Measurements from ENCODE around the gene HRH1.
"Not testable (repeated sequence)": the region's sequence is repeated elsewhere in the genome, so short reads cannot be mapped to it uniquely, and the experiment has no call there.

The HRH1 gene

GRCh38 chr3:11245827-11246662 is 91.8 kb downstream of the HRH1 start:
- no peak for DNase-seq

GRCh38 chr3:11246663-11246970 is 92.3 kb downstream of the HRH1 start:
- DNase-seq: no peak

- no peak for DNase-seq
Measured at GRCh38 chr3:11247362-11247761, 93.1 kb downstream of the HRH1 start.

- no peak for DNase-seq
Measured at GRCh38 chr3:11248596-11248995, 94.3 kb downstream of the HRH1 start.

- no peak for DNase-seq
Measured at GRCh38 chr3:11250902-11251806, 96.9 kb downstream of the HRH1 start.

GRCh38 chr3:11251807-11252176 is 97.5 kb downstream of the HRH1 start:
- DNase-seq: no peak

GRCh38 chr3:11254876-11255275 is 100.6 kb downstream of the HRH1 start:
- DNase-seq: no peak

- DNase-seq: not testable (repeated sequence)
Measured at GRCh38 chr3:11255537-11255936, 101.2 kb downstream of the HRH1 start.

- DNase-seq: no peak
Measured at GRCh38 chr3:11258958-11259357, 104.7 kb downstream of the HRH1 start.

GRCh38 chr3:11260460-11260859 is 106.2 kb downstream of the HRH1 start:
- DNase-seq: no peak

- no peak for DNase-seq
Measured at GRCh38 chr3:11269007-11269406, 114.7 kb downstream of the HRH1 start.

- peak; percentile 81 for DNase-seq
Measured at GRCh38 chr3:11271986-11272904, 118.0 kb downstream of the HRH1 start, which contains the start of gene ATG7. Gene ATG7 (plus strand): TSS chr3:11272397. CDS start chr3:11298696, 26,299 bp downstream.

- DNase-seq: no peak
Measured at GRCh38 chr3:11272906-11273574, 118.7 kb downstream of the HRH1 start.

- DNase-seq: no peak
Measured at GRCh38 chr3:11273891-11274291, 119.6 kb downstream of the HRH1 start.

- no peak for DNase-seq
Measured at GRCh38 chr3:11274566-11275142, 120.4 kb downstream of the HRH1 start.

- DNase-seq: no peak
Measured at GRCh38 chr3:11275926-11276325, 121.6 kb downstream of the HRH1 start.

- DNase-seq: no peak
Measured at GRCh38 chr3:11276901-11277300, 122.6 kb downstream of the HRH1 start.

GRCh38 chr3:11282250-11283138 is 128.2 kb downstream of the HRH1 start:
- DNase-seq: no peak

- DNase-seq: no peak
Measured at GRCh38 chr3:11283139-11283475, 128.8 kb downstream of the HRH1 start.

GRCh38 chr3:11284011-11284410 is 129.7 kb downstream of the HRH1 start:
- DNase-seq: no peak

- no peak for DNase-seq
Measured at GRCh38 chr3:11285471-11285870, 131.2 kb downstream of the HRH1 start.
